Activated CD4-positive, alpha-beta T cell treated with anti-CD3 and anti-CD28 coated beads, Interleukin-10, Interleukin-2, amounts not matched to agents 100 ng/mL and 50 ng/mL, durations not matched to agents 16 hours and 8 hours (primary cell): ENCODE data around the gene FTCD.
A peak's percentile ranks its signal among the peaks of the same experiment; 100 is the strongest.
"Not testable (repeated sequence)": the region's sequence is repeated elsewhere in the genome, so short reads cannot be mapped to it uniquely, and the experiment has no call there.

ENCODE experiments used
- DNase-seq: peaks from one replicate; pipeline ENCODE4 v3.0.0-alpha.2; 2020

FTCD gene

DNA sequence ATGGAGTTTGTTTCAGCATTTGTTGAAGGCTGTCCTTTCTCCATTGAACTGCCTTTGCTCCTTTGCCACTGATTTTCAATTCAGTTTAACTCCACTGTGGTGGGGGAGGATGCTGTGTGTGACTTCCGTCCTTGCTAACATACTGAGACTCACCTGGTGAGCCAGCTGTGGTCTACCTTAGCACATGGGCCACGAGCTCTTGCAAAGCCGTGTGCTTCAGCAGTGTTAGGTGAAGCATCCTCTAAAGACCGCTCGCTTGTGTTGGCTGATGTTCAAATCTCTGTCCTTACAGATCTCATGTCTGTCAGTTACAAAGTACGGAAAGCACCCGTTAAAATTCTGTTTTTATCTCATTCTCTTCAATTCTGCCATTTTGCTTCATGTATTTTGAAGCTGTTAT lies 32.4 kb upstream of the FTCD start:
- no peak for DNase-seq

DNA sequence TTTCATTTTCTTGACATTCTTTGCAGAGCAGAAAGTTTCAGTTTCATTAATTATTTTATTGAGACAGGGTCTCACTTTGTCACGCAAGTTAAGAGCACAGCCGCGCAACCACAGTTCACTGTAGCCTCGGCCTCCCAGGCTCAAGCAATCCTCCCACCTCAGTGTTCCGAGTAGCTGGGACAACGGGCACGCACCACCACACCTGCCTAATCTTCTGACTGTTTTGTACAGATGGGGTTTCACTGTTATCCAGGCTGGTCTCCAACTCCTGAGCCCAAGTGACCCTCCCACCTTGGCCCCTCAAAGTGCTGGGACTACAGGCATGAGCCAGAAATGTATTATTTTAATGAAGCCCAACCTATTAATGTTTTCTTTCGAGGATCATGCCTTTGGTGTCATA lies 31.9 kb upstream of the FTCD start:
- DNase-seq, result no peak

DNA sequence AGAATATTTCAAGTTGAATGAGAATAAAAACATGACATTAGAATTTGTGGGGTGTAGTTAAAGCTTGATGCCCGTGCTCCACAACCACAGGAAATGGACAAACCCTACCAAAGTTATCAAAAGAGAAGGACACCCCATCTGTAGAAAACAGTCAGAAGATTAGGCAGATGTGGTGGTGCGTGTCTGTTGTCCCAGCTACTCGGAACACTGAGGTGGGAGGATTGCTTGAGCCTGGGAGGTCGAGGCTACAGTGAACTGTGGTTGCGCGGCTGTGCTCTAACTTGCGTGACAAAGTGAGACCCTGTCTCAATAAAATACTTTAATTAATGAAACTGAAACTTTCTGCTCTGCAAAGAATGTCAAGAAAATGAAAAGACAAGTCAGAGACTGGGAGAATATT lies 30.3 kb upstream of the FTCD start:
- no peak for DNase-seq

DNA sequence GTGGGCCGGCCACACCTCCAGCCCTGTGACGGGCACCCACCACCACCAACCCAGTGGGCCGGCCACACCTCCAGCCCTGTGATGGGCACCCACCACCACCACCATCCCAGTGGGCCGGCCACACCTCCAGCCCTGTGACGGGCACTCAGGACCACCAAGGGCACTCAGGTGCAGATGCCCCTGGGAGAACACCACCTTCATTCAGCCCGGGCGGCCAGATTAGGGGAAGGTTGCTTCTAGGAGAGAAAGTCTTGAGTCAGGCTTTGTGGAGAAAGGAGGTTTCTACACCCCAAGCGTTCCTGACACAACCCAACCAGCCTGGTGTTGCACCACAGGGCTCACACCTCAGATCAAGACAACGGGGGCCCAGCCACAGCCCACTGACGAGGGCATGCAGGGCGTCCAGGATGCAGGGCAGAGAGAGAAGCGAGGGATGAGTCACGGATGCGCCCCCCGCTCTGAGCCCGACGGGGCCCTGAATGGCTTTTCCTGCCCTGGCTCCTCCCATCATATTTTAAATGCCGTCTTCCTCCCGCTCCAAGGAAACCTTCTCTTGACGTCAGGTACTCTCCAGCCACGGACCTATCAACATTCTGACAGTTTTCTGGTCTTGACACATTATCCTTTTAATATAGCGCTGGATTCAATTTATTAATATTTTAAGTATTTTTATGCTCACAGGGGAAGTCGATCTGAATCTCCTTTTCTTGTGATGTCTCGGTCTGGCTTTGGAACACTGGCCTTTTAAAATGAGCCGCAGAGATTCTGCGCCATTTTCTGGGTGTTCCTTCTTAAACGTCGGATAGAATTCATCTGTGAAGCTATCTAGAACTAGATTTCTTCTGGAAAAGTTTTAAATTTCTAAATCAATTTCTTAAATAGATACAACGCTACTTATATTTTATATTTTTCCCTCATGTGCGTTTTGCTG lies 29.5 kb upstream of the FTCD start:
- peak; percentile 76 for DNase-seq

DNA sequence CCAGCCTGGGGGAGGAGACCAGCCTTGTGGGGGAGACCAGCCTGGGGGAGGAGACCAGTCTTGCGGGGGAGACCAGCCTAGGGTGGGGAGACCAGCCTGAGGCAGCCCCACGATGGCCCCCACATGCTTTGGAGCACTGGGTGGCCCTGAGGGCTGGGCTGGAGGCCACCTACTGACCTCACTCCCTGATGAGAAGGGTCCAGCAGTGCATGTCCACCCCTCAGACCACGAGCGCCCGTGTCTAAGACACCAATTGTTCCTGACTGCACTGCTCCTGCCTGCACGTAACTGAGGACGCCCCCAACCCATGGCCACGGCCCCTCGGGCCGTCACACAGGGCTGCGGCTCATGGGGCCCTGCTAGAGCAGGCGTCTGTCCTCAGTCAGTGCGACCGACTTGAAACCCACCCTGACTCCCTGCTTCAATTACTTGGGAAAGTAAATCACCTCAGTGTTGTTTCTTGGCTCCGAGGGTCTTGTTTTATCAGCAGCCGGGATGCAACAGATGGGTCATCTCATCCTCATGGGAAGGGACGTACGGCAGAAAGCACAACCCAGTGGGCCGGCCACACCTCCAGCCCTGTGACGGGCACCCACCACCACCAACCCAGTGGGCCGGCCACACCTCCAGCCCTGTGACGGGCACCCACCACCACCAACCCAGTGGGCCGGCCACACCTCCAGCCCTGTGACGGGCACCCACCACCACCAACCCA lies 28.7 kb upstream of the FTCD start, which contains the start of gene SPATC1L:
Gene SPATC1L, minus strand, starts transcription at position 550 of the 715 bp plus-strand sequence. CDS start 1,643 bp downstream, outside the sequence.
- DNase-seq, result peak; percentile 57

DNA sequence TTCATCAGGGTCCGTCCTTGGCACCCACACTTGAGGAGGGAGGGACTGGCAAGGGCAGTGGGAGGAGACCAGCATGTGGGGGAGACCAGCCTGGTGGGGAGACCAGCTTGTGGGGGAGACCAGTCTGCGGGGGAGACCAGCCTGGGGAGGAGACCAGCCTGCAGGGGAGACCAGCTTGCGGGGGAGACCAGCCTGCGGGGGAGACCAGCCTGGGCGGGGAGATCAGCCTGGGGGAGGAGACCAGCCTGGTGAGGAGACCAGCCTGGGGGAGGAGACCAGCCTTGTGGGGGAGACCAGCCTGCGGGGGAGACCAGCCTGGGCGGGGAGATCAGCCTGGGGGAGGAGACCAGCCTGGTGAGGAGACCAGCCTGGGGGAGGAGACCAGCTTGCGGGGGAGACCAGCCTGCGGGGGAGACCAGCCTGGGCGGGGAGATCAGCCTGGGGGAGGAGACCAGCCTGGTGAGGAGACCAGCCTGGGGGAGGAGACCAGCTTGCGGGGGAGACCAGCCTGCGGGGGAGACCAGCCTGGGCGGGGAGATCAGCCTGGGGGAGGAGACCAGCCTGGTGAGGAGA lies 28.0 kb upstream of the FTCD start:
- DNase-seq, result not testable (repeated sequence)

DNA sequence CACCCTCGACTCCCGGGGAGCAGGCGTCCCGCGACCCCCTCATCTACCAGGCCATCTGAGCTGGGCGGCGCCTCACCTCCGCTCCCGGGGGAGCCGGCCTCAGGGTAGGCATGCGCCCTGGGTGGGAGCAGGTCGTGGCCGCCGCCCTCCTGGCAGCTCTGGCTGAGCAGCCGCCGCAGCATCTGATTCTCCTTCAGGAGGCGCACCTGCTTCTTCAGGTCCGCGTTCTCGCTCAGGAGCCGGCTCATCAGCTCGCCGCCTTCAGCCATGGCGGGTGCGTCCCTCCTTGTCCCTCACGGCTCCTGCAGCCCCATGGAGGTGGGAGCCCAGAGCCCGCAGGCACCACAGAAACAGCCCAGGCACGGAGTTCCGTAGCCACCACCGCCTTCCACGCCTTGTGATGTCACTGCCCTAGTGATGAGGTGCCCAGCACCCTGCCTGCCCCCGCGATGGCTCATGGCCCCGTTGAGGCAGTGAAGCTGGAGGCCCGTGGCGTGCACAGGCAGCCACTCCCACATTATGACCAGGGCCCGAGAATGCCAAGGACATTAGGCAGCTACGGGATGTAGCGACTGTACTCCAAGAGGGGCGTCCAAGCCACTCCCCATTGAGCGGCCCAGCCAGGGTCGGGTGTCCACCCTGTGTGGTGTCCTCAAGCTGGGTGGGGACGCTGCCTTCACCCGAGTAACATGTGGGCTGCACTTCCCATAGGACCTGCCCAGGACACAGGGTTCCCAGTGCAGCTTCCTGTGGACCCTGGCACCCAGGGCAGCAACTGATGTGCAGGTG lies 27.4 kb upstream of the FTCD start:
- no peak for DNase-seq

DNA sequence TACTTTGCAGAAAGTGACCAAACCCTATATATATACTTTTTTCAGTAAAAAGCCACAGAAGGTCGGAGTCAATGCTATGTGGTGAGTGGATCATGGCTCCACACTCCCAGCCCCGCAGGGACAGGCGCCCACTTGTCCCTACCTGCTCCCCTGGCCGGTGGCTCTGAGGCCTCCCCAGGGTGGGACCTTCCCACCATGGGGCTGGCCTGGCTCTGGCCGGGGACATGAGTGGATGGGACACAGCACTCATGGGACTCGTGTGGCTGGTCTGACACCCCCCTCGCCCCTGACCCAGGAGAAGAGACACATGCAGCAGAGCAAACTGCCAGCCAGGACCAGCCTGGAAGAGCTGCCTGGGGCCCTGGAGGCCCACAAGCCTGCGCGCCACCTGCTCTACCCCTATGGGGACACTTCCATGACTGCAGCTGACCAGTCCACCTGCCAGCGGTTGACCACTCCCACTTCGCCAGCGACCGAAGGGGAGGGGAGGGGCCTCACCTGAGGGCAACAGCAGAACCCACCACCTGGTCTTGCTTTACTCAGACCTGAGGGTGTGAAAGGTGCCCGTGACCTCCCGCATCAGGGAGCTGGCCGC lies 26.7 kb upstream of the FTCD start:
- no peak for DNase-seq

DNA sequence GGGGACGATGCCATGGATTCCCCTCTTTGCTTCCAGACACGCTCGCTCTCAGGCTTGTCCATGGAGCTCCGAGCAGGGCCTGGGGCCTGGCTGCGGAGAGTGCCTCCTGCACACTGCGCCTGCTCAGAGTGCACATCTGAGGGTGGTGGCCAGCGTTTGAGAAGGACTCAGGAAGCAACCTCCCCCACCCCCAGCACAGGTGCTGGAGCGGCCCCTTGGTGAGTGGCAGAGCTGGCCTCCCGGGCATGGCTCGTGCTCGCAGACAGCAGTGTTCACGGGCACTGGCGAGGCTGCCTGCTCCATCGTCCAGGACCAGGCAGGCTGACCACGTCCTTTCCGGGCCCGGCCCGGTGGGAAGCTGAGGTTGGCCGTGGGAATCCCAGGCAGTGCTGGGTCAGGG lies 26.1 kb upstream of the FTCD start:
- DNase-seq, result no peak

DNA sequence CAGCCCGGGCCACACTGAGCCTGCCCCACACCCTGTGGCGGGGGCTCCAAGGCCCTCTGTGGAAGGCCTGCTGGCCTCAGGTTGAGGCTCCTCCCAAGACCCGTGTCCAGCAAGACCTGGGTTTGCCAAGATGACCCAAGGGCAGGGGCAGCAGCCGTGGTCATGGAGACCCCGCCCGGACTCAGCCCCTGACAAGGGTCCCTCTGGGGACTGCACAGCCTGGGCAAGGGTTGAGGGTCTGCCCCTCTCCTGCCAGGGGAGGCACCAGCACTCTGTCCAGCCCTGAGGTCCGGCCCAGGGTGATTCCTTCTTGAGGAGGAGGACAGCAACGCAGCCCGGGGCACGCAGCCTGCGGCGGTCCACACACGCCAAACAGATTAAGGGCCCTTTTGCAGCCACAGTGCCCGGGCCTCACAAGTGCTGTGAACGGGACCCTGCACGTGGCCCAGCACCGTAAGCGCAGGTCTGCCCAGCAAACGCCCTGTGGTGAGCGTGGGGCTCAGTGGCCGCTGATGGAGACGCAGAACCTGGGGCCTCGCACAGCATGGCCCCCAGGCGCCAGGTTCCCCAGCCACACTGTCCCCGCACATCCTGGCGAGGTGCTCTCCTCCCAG lies 25.5 kb upstream of the FTCD start:
- DNase-seq, result no peak

DNA sequence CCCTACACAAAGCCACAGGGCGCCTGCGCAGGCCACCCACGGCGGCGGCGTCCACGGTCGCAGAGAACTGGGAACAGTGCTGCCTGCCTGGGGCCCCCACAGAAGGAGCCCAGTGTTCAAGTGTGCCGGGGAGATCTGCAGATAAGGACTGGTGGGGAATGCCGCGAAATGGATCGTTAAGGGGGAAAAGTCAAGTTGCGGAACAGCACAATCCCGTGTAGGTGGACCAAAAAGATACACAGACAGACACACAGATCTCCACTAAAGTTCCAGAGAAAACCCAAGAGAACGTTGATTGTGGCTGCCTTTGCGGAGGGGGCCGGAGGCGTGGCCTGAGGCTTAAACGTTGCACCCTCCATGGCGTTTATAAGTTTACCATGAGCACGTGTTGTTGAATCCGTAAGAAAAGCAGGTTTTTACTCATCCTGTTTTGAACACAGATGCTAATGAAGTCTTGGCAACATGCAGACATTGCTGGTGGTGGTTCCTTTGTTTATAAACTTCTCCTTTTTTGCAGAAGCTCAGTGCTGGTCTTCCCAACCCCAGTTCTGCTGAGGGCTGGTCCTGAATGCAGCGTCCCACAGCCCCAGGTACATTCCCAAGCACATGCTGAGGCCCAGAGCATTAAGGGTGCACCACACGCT lies 24.8 kb upstream of the FTCD start:
- no peak for DNase-seq

DNA sequence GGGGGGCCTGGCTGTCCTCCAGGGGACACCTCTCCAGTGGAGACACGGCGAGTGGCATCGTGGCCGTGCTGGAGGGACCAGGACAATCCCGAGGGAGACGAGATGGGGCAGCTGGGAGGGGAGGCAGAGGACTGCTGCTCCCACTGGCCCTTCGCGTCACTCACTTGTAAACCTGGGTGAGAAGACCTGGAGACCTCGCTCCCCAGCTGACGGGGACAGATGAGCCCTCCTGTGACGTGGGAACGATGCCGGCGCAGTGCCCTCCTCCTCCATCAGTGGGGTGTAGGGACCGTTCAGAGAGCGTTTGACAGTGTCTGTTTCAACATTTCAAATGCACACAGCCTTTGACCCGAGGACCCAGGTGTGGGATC lies 24.3 kb upstream of the FTCD start:
- DNase-seq, result no peak

DNA sequence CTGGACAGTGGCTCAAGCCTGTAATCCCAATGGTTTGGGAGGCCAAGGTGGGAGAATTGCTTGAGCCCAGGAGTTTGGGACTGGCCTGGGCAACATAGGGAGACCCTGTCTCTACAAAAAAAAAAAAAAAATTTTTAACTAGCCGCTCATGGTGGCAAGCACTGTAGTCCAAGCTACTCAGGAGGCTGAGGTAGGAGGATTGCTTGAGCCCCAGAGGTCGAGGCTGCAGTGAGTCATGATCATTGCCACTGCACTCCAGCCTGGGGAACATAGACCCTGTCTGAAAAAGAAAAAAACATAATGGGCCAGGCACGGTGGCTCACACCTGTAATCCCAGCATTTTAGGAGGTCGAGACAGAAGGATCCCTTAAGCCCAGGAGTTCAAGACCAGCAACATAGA lies 23.6 kb upstream of the FTCD start:
- DNase-seq, result no peak

DNA sequence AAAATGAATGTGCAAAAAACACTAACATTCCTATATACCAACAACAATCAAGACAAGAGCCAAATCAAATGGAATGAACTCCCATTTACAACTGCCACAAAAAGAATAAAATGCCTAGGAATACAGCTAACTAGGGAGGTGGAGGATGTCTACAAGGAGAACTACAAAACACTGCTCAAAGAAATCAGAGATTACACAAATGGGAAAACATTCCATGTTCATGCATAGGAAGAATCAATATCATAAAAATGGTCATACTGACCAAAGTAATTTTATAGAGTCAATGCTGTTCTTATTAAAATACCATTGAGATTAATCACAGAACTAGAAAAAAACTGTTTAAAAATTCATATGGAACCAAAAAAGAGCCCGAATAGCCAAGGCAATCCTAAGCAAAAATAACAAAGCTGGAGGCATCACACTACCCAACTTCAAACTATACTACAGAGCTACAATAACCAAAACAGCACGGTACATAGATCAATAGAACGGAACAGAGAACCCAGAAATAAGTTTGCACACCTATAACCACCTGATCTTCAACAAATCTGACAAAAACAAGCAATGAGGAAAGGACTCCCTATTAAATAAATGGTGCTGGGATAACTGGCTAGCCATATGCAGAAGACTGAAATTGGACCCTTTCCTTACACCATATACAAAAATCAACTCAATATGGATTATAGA lies 21.2 kb upstream of the FTCD start:
- not testable (repeated sequence) for DNase-seq

DNA sequence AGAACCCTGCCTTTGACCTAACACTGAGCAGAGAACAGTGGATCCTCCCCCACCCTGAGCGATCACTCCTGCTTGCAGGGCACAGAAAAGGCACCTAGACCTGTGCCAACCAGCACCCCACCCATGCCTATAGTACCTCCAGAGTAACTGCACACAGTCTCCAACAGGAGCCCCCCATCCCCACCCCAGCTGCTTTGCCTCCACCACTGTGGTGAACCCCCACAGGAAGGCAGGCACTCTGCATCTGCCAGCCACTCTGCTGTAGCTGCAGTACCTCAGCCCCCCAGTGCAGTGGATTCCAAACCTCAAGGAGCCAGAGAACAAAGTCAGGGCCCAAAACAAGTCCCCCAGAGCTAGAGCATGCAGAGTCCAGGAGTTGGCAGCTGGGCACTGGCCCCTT lies 18.2 kb upstream of the FTCD start:
- no peak for DNase-seq

DNA sequence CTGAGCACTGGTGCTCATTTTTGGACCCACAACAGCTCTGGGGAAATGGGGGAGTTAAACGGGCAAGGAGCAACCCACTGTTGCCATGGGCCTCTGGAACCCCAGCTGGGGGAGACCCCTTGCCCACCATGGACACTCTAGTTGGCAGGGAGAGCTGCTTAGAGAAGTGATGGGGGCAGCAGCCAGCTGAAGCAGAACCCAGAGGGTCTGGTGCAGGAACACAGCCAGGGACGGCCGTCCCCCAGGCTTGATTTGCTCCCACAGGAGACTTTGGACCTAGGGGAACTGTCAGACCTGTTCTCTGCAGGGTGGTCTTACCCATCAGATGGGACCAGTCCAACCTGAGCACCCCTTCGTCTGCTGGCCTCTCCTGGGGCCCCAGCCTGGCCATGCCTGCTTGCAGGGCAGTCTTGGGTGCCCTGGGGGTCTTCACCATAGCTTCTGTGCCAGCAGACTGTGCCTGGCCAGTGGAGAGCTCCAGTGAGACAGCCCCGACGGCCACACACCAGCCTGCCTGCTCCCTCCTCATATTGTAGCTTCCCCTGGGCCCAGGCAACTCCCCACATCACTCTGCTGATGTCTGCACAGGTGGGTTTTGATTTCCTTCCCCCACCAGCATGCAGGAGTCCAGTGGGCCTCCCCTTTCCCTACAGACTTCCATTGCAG lies 17.6 kb upstream of the FTCD start:
- no peak for DNase-seq

DNA sequence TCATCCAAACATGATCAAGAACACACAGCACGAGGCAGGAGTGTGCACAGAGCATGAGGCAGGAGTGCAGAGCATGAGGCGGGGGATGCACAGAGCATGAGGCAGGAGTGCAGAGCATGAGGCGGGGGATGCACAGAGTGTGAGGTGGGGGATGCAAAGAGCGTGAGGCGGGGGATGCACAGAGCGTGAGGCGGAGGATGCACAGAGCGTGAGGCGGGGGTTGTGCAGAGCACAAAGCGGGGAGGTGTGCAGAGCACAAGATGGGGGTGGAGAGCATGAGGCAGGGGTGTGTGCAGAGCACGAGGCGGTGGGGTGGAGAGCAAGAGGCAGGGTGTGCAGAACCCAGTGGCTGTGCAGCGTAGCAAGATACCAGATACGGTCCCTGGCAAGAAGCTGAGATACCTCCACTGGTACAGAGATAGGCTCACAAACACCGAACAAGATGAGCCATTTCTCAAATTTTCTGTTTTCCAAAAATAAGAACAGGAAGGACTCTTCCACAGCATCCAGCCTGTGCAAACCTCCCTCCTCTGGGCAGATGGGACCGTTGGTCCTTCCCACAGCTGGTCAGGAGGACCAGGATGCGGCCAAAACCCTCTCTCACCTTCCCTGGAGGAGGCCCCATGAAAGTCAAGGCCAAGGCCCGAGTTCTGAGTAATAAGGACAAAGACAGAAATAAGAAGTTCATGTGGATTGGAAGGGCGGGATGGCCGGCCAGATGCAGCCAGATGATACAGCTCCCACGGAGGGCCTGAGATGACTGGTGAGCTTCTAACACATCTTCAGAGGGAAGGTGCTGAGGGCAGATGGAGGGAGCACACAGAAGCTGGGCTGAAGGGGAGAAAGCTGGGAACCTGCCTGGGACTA lies 16.9 kb upstream of the FTCD start:
- DNase-seq, result no peak

DNA sequence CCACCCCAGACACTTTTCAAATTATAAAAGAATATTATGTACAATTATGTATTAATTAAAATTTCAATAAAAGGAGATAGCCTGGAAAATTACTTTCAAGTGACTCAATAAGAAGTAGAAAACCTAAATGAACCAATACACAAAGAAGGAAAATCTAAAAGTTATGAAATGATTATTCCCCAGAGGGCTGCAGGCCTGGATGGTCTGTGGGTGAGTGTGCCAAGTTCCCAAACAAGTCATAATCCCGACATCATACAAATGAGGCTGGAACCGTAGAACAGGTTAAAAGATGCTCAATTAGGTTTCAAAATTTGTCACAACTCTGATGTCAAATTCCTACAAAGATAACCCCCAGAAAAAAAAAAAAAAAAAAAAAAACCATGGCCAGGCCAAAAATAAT lies 16.2 kb upstream of the FTCD start:
- no peak for DNase-seq

DNA sequence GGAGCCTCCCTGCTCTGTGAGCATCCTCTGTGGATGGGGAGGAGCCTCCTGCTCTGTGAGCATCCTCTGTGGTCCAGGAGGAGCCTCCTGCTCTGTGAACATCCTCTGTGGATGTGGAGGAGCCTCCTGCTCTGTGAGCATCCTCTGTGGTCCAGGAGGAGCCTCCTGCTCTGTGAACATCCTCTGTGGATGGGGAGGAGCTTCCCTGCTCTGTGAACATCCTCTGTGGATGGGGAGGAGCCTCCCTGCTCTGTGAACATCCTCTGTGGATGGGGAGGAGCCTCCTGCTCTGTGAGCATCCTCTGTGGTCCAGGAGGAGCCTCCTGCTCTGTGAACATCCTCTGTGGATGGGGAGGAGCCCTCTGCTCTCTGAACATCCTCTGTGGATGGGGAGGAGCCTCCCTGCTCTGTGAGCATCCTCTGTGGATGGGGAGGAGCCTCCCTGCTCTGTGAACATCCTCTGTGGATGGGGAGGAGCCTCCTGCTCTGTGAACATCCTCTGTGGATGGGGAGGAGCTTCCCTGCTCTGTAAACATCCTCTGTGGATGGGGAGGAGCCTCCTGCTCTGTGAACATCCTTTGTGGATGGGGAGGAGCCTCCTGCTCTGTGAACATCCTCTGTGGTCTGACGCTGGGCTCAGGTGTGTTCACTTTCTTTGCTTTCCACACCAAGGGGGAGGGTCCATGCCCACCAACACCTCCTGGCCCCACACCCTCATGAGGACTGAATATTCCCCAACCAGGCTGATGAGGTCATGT lies 15.2 kb upstream of the FTCD start:
- not testable (repeated sequence) for DNase-seq
